HPDE6-E6E7 (cell line): ENCODE measurements around the gene MCRIP2.

Source experiments
- DNase-seq: peaks from one replicate; pipeline ENCODE4 v3.0.0; 2011; ENCODE audit warnings: missing footprints; ENCODE audit errors: extremely low spot score

Gene MCRIP2

GRCh38 chr16:616733-617586, 24.7 kb upstream of the MCRIP2 start:
- DNase-seq = no peak

- no peak for DNase-seq
Observed at GRCh38 chr16:617855-618254, 23.8 kb upstream of the MCRIP2 start.

- DNase-seq = no peak
Observed at GRCh38 chr16:619476-620100, 22.0 kb upstream of the MCRIP2 start.

- no peak for DNase-seq
Observed at GRCh38 chr16:620700-621525, 20.7 kb upstream of the MCRIP2 start.

- no peak for DNase-seq
Observed at GRCh38 chr16:621526-622105, 20.0 kb upstream of the MCRIP2 start.

GRCh38 chr16:622920-623280, 18.7 kb upstream of the MCRIP2 start:
- no peak for DNase-seq

GRCh38 chr16:624526-625070, 17.0 kb upstream of the MCRIP2 start:
- no peak for DNase-seq

- no peak for DNase-seq
Observed at GRCh38 chr16:625117-625976, 16.3 kb upstream of the MCRIP2 start.

GRCh38 chr16:625977-626765, 15.5 kb upstream of the MCRIP2 start:
- no peak for DNase-seq

- peak; percentile 96 for DNase-seq
Observed at GRCh38 chr16:626787-627453, 14.7 kb upstream of the MCRIP2 start.

- no peak for DNase-seq
Observed at GRCh38 chr16:627454-628239, 14.0 kb upstream of the MCRIP2 start.

- no peak for DNase-seq
Observed at GRCh38 chr16:628321-629061, 13.1 kb upstream of the MCRIP2 start.

- no peak for DNase-seq
Observed at GRCh38 chr16:629185-629832, 12.3 kb upstream of the MCRIP2 start.

- no peak for DNase-seq
Observed at GRCh38 chr16:629833-630248, 11.8 kb upstream of the MCRIP2 start.

- DNase-seq = no peak
Observed at GRCh38 chr16:630249-630814, 11.3 kb upstream of the MCRIP2 start.

GRCh38 chr16:630815-631405, 10.7 kb upstream of the MCRIP2 start, which contains the start of gene WFIKKN1:
WFIKKN1 (plus strand) TSS chr16:630985; CDS start chr16:631254, 269 bp downstream.
- DNase-seq = no peak
